SU-DHL-6 (cell line): ENCODE data around the gene ADK.

Experiments used
- EZH2phosphoT487 ChIP-seq: fragments of 200-600 bp; sonication (generic), shearing (Covaris generic); conservative IDR thresholded peaks from 2 replicates; pipeline ENCODE4 v1.6.1; 2018; ENCODE audit warnings: mild to moderate bottlenecking, antibody characterized with exemption, low read length, moderate library complexity, mixed read lengths
- TF ChIP-seq, protein P1 (sequence below): fragments of 200-600 bp; sonication (generic); IDR thresholded peaks from one replicate; pipeline ENCODE4 v1.5.1; 2017; ENCODE audit warnings: antibody characterized with exemption, mild to moderate bottlenecking, low read length, moderate library complexity; ENCODE audit not compliant: insufficient read depth, poor library complexity, severe bottlenecking

DNA sequence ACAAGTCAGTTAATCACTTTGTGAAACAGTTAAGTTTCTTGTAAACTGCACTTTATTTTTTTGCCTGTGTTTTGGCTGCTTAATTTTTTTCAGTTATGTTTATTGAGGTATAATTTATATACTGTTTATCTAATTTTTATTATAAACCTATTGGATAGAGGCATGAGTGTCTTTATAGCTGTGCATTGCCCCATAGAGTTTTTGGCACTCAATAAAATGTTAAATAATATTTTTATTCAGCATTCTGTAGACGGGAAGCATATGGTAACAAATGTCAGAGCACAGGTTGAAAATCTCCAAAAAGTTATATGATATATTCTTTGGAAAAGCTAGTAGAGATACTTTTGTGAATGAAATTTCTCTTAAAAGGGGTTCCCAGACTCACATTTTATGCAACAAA, 431.5 kb downstream of the ADK start:
- TF ChIP-seq, protein P1, sequence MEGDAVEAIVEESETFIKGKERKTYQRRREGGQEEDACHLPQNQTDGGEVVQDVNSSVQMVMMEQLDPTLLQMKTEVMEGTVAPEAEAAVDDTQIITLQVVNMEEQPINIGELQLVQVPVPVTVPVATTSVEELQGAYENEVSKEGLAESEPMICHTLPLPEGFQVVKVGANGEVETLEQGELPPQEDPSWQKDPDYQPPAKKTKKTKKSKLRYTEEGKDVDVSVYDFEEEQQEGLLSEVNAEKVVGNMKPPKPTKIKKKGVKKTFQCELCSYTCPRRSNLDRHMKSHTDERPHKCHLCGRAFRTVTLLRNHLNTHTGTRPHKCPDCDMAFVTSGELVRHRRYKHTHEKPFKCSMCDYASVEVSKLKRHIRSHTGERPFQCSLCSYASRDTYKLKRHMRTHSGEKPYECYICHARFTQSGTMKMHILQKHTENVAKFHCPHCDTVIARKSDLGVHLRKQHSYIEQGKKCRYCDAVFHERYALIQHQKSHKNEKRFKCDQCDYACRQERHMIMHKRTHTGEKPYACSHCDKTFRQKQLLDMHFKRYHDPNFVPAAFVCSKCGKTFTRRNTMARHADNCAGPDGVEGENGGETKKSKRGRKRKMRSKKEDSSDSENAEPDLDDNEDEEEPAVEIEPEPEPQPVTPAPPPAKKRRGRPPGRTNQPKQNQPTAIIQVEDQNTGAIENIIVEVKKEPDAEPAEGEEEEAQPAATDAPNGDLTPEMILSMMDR: no peak
- TF ChIP-seq EZH2phosphoT487: no peak
